ENCODE measurements around the gene PELI2.
A peak's percentile ranks its signal among the peaks of the same experiment; 100 is the strongest.

Gene PELI2

GRCh38 chr14:56216626-56217379, 98.6 kb downstream of the PELI2 start:
- peak in 1 of 2 donors; percentile 61 for DNase-seq
- Histone ChIP-seq H3K4me3 (no peak overlapping the region), H3K4me1 (peaks cover 0 to 50% (median 19%) of the 10 kb centered on the region in 4 donors), H3K27ac (no peak overlapping the region), H3K36me3 (no peaks in the 10 kb centered on the region), H3K9me3 (no peaks in the 10 kb centered on the region), H3K27me3 (no peaks in the 10 kb centered on the region)
- no peak for TF ChIP-seq CTCF (IDR thresholded peaks at IDR 0.05)
- intact Hi-C loops (cut with DNase I; ENCODE audit: low total_unique reads) = no loop called here

DNA sequence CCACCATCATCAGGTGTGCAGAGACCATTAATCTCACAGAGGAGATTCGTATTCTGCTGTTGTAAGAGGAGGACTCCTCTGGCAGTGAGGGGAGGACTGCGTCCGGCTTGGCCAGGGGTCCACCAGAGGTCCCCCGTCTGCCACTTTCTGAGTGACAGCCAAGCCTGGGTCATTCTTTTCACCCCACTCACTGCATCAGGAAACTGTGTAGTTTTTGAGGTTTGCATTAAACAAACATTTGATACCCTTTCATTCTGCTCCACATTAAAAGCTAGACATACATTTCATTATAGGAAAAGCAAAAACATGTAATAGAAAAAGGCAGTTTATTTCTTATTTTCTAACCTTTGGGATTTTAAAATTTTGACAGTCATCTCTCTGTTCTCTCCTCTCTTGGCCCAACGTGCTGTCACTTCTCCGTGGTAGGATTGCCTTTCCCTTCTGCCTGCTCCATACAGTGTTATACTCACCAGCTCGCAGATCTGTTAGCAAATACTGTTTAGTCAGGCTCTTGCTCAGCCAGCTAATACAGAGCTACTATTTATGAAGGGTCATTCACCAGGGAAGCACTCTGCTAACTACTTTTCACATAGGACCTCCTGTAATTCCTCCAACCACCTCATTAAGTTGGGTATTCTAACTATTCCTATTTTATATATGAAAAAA, 99.3 kb downstream of the PELI2 start:
- Histone ChIP-seq H3K9me3 (no peaks in the 10 kb centered on the region), H3K4me3 (no peak overlapping the region), H3K4me1 (peaks cover 0 to 47% (median 18%) of the 10 kb centered on the region in 4 donors), H3K27ac (no peak overlapping the region), H3K36me3 (no peaks in the 10 kb centered on the region), H3K27me3 (no peaks in the 10 kb centered on the region)
- DNase-seq = no peak
- TF ChIP-seq CTCF (IDR thresholded peaks at IDR 0.05) = no peak
- intact Hi-C loops (cut with DNase I; ENCODE audit: low total_unique reads) = no loop called here

DNA sequence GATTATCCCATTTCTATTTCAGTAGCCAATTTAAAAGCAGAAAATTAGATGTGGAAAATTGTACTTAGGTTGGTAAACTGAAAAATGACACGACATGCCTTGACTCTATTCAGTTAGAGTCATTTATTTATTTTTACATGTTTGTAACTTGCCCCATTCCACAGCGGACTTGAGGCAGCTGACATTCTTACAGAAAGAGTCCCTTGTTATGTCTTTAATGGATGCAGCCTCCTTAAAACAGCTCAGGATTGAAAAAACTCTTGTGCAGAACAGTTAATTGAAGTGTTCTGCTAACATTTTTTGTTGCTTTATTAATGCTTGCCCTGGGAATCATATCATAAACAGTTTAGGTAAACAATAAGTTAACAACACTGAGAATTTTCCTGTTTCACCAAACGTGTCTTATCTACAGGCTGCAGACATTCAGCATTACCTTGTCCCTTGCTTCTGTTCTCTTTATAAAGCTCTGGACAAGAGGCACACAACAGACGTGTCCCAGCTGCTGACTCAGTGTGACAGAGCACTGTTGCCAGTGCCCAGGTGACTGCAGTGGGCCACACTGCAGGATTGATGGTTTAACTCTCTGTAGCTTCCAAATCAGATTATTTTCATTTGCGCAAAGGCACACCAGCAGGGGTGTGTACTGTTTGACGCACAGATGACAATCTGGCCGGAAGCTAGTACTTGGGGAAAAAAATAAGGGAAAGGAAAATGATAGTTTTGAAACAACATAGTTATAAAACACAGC, 101.6 kb downstream of the PELI2 start:
- no peak overlapping the region for H3K4me3 ChIP-seq
- no peak overlapping the region for H3K27ac ChIP-seq
- no peaks in the 10 kb centered on the region for H3K36me3 ChIP-seq
- peaks cover 0 to 47% (median 18%) of the 10 kb centered on the region in 4 donors for H3K4me1 ChIP-seq
- no peaks in the 10 kb centered on the region for H3K9me3 ChIP-seq
- H3K27me3 ChIP-seq = no peaks in the 10 kb centered on the region
- no peak for TF ChIP-seq CTCF (IDR thresholded peaks at IDR 0.05)
- intact Hi-C loops (cut with DNase I; ENCODE audit: low total_unique reads) = no loop called here
- DNase-seq = no peak

DNA sequence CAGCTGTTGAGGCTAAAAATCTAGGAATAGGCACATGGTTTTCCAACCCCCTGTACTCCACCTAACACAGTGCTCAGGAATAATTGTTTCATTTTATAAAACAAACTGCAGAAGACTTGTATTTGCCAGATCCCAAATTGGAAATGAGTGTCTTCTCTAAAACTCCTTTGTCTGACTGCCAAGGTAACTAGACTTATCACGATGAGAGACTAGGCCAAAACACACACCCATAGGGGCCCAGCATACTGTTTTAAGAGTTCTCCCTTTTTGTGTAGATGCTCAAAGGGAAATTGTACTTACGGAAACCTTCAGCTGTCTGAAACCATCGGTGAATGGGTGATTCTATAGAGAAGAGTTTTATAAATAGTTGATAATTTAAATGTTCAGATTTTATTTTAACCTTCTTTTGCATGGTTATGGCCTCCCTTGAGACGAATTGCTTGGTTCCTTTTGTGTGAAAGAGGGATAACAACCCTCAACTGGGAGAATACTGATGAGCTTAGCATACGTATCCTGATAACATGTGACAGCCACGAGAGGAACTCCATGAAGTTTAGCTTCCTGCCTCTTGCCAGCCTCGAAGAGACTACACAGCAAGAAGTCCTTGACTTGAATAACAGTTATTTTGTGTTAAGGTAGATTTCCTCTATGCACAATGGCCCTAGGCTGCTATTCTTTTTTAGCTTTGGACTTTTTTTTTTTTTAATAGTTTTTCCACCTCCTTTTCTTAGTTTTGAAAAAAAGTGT, 103.3 kb downstream of the PELI2 start:
- no peaks in the 10 kb centered on the region for H3K36me3 ChIP-seq
- intact Hi-C loops (cut with DNase I; ENCODE audit: low total_unique reads) = no loop called here
- no peak overlapping the region for H3K27ac ChIP-seq
- no peaks in the 10 kb centered on the region for H3K9me3 ChIP-seq
- H3K4me3 ChIP-seq = no peak overlapping the region
- peaks cover 0 to 37% (median 13%) of the 10 kb centered on the region in 4 donors for H3K4me1 ChIP-seq
- no peak for DNase-seq
- H3K27me3 ChIP-seq = no peaks in the 10 kb centered on the region
- no peak for TF ChIP-seq CTCF (IDR thresholded peaks at IDR 0.05)

GRCh38 chr14:56224229-56224628, 106.0 kb downstream of the PELI2 start:
- H3K27me3 ChIP-seq = no peaks in the 10 kb centered on the region
- no peak overlapping the region for H3K4me3 ChIP-seq
- intact Hi-C loops (cut with DNase I; ENCODE audit: low total_unique reads) = no loop called here
- H3K4me1 ChIP-seq = peaks cover 0 to 21% (median 8%) of the 10 kb centered on the region in 4 donors
- no peaks in the 10 kb centered on the region for H3K9me3 ChIP-seq
- no peak for DNase-seq
- H3K27ac ChIP-seq = no peak overlapping the region
- TF ChIP-seq CTCF (IDR thresholded peaks at IDR 0.05) = no peak
- H3K36me3 ChIP-seq = no peaks in the 10 kb centered on the region

Measured in tibial artery (tissue), 4 donors.